Tibial nerve (tissue), 4 donors: Measurements from ENCODE around the gene MFSD12. TPM values are rescaled to one million over a fixed set of nuclear protein-coding genes. Genes with fewer than 3 reads are reported as not detected.

Source experiments
- DNase-seq, 2 donors: peaks; one replicate each; pipeline ENCODE4 v3.0.0-alpha.2; 2019; ENCODE audit warnings: low spot score in 2 of 2
- H3K27ac ChIP-seq, 4 donors: fragments of 200-600 bp; sonication (generic) in 3 of 4; one replicate each; pipeline ENCODE4 v1.5.1; 2017 to 2019; ENCODE audit warnings: mild to moderate bottlenecking in 1 of 4
- H3K27me3 ChIP-seq, 2 donors: fragments of 200-600 bp; sonication (generic) in 1 of 2; one replicate each; pipeline versions ENCODE4 v1.5.1 to v1.6.0; 2017 to 2019
- H3K36me3 ChIP-seq, 3 donors: fragments of 200-600 bp; sonication (generic); one replicate each; pipeline ENCODE4 v1.5.1; 2018 to 2019
- H3K4me1 ChIP-seq, 4 donors: fragments of 200-600 bp; sonication (generic) in 3 of 4; one replicate each; pipeline ENCODE4 v1.5.1; 2017 to 2019
- H3K4me3 ChIP-seq, 4 donors: fragments of 200-600 bp; sonication (generic) in 3 of 4; one replicate each; pipeline ENCODE4 v1.5.1; 2017 to 2019; ENCODE audit warnings: mild to moderate bottlenecking in 1 of 4, moderate library complexity in 1 of 4
- H3K9me3 ChIP-seq, 4 donors: fragments of 200-600 bp; sonication (generic) in 3 of 4; one replicate each; pipeline ENCODE4 v1.5.1; 2017 to 2019
- CTCF ChIP-seq, 5 experiments: fragments of 200-600 bp in 3 of 5; fragments of 450-650 bp in 2 of 5; sonication (generic) in 3 of 5; IDR thresholded peaks; one replicate each; pipeline ENCODE4 v1.5.1; 2016 to 2019; ENCODE audit warnings: antibody characterized with exemption in 5 of 5, mild to moderate bottlenecking in 3 of 5, moderate library complexity in 2 of 5
- EP300 ChIP-seq, 2 donors: sonication (generic); formaldehyde crosslinking; IDR thresholded peaks; one replicate each; pipeline ENCODE4 v1.6.1; 2017; ENCODE audit warnings: antibody characterized with exemption in 2 of 2, mild to moderate bottlenecking in 1 of 2
- POLR2A ChIP-seq, 2 donors: fragments of 450-650 bp; IDR thresholded peaks; one replicate each; pipeline ENCODE4 v1.6.1; 2017; ENCODE audit warnings: antibody characterized with exemption in 2 of 2, mild to moderate bottlenecking in 2 of 2, moderate library complexity in 2 of 2
- WGBS, 2 donors: methylation state at CpG; one replicate each; pipeline ENCODE4 v1.1.5; 2018; 5-methylcytosine and 5-hydroxymethylcytosine counted together
- total RNA-seq, 4 donors: library from RNA; depleted of rRNA; stranded (reverse); fragments of >200 nt; gene quantifications; one replicate each; pipeline ENCODE4 v1.1.0, GENCODE V29; 2016

MFSD12 gene
- total RNA-seq, 4 donors from 2014 or later: 45.7 to 108 (median 62.8) TPM

GRCh38 chr19:3577723-3578344 lies 20.4 kb upstream of the MFSD12 start:
- WGBS, 2 donors: 82 to 87% methylated on average over 50 to 52 of the region's 60 CpGs
- Histone ChIP-seq H3K27ac (peak overlapping the region in 2 of 4 donors; percentile 80 to 82), H3K4me1 (peaks cover 0 to 54% (median 17%) of the 10 kb centered on the region in 4 donors)

GRCh38 chr19:3576696-3577443 lies 19.5 kb upstream of the MFSD12 start:
- no peak for DNase-seq
- H3K27me3 ChIP-seq: no peaks in the 10 kb centered on the region
- H3K36me3 ChIP-seq: peaks cover 0 to 33% (median 2%) of the 10 kb centered on the region in 3 donors
- H3K4me3 ChIP-seq: peak overlapping the region in 3 of 4 donors; percentile 10 to 40 (median 26)
- 42% methylated on average over 72 to 75 of the region's 78 CpGs for WGBS, 2 donors
- TF ChIP-seq POLR2A (IDR thresholded peaks at IDR 0.05) (peak in 1 of 2 donors; percentile 29), CTCF (IDR thresholded peaks at IDR 0.05) (no peak), EP300 (IDR thresholded peaks at IDR 0.05) (peak in 1 of 2 donors; percentile 34)
- peak overlapping the region in 3 of 4 donors; percentile 57 to 82 (median 80) for H3K27ac ChIP-seq
- H3K9me3 ChIP-seq: no peaks in the 10 kb centered on the region
- peaks cover 0 to 58% (median 17%) of the 10 kb centered on the region in 4 donors for H3K4me1 ChIP-seq

More at GRCh38 chr19:3577723-3578344, 20.4 kb upstream of the MFSD12 start:
- no peaks in the 10 kb centered on the region for H3K9me3 ChIP-seq
- DNase-seq: no peak
- no peak for TF ChIP-seq EP300 (IDR thresholded peaks at IDR 0.05)
- TF ChIP-seq POLR2A (IDR thresholded peaks at IDR 0.05): no peak
- no peak for TF ChIP-seq CTCF (IDR thresholded peaks at IDR 0.05)
- peaks cover 0 to 33% (median 2%) of the 10 kb centered on the region in 3 donors for H3K36me3 ChIP-seq
- no peak overlapping the region for H3K4me3 ChIP-seq
- no peaks in the 10 kb centered on the region for H3K27me3 ChIP-seq

- TF ChIP-seq POLR2A (IDR thresholded peaks at IDR 0.05) (no peak), CTCF (IDR thresholded peaks at IDR 0.05) (no peak), EP300 (IDR thresholded peaks at IDR 0.05) (no peak)
- WGBS, 2 donors: 77 to 81% methylated on average over 29 of the region's 29 CpGs
- Histone ChIP-seq H3K4me3 (peak overlapping the region in 3 of 4 donors; percentile 10 to 40 (median 26)), H3K4me1 (peaks cover 0 to 66% (median 20%) of the 10 kb centered on the region in 4 donors), H3K36me3 (peaks cover 0 to 33% (median 2%) of the 10 kb centered on the region in 3 donors), H3K27ac (peak overlapping the region in 3 of 4 donors; percentile 57 to 82 (median 80)), H3K9me3 (no peaks in the 10 kb centered on the region), H3K27me3 (no peaks in the 10 kb centered on the region)
- DNase-seq: no peak
Measured at GRCh38 chr19:3575949-3576673, 18.7 kb upstream of the MFSD12 start.

GRCh38 chr19:3575260-3575741 lies 17.9 kb upstream of the MFSD12 start:
- WGBS, 2 donors: 88 to 90% methylated on average over 19 of the region's 19 CpGs
- DNase-seq: no peak
- H3K27me3 ChIP-seq: no peaks in the 10 kb centered on the region
- peaks cover 0 to 67% (median 24%) of the 10 kb centered on the region in 4 donors for H3K4me1 ChIP-seq
- H3K27ac ChIP-seq: no peak overlapping the region
- no peaks in the 10 kb centered on the region for H3K9me3 ChIP-seq
- TF ChIP-seq POLR2A (IDR thresholded peaks at IDR 0.05) (no peak), EP300 (IDR thresholded peaks at IDR 0.05) (no peak), CTCF (IDR thresholded peaks at IDR 0.05) (no peak)
- peaks cover 0 to 33% (median 2%) of the 10 kb centered on the region in 3 donors for H3K36me3 ChIP-seq
- no peak overlapping the region for H3K4me3 ChIP-seq
